HUDEP-2 (cell line): ENCODE results near the gene RASGRP3.

Source experiments
- DNase-seq, 76 experiments: peaks; one replicate each; lab custom pipeline; 2025; ENCODE audit not compliant: unreplicated experiment in 76 of 76; lab: John Stamatoyannopoulos, UW

RASGRP3 gene

DNA sequence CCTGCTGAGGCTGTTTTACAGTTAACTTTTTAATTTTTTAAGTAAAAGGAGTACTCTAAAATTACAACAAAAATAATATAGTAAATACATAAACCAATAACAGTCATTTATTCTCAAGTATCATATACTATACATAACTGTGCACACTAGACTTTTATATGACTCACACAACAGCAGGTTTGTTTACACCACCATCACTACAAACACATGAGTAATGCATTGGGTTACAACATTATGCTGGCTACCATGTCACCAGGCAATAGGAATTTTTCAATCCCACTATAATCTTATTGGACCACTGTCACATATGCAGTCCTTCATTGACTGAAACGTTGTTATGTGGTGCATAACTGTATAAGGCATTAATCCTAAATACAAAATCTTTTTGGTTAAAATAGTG, 42.5 kb downstream of the RASGRP3 start:
- no peak for DNase-seq

DNA sequence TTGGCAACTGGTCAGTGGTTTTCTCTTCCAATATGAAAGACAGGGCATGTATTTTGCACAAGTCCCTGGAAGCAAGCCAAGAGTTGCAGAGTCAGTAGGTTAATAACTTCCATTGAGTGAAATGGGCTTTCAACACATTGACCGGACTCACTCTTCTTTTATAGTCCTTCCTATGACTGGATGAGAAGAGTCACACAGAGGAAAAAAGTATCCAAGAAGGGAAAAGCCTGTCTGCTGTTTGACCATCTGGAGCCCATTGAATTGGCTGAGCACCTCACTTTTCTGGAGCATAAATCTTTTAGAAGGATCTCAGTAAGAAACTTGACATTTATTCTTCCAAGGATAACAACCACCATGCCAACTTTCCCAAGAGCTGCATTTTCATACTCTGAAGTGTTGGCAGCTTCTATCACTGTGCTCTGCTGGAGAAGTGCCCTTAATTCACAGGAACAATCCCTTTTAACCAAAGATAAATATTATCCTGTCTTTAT, 45.4 kb downstream of the RASGRP3 start:
- no peak for DNase-seq

- no peak for DNase-seq
These were observed 46.1 kb downstream of the RASGRP3 start for GRCh38 chr2:33522576-33522975.

- DNase-seq, result no peak
These were observed 49.2 kb downstream of the RASGRP3 start for GRCh38 chr2:33525666-33526065.

DNA sequence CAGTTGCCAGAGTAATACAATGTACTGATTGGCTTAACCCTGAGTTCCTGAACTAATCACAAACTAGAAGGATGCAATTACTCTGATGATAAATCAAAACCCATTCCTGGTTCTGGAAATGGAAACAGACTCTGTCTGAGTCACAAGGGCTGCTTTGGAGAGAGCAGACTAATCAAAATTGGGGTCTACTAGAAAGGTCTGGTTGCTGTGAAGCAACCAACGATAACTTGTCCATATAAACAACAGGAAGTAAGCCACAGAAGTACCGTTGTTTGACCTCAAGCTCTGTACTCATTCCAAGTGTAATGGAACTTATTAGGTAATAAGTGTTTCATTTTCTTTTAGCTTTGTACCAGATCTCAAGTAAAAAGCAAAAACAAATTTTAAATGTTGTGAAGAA, 49.7 kb downstream of the RASGRP3 start:
- no peak for DNase-seq

- DNase-seq, result no peak
These were observed 50.5 kb downstream of the RASGRP3 start for GRCh38 chr2:33526921-33527320.

DNA sequence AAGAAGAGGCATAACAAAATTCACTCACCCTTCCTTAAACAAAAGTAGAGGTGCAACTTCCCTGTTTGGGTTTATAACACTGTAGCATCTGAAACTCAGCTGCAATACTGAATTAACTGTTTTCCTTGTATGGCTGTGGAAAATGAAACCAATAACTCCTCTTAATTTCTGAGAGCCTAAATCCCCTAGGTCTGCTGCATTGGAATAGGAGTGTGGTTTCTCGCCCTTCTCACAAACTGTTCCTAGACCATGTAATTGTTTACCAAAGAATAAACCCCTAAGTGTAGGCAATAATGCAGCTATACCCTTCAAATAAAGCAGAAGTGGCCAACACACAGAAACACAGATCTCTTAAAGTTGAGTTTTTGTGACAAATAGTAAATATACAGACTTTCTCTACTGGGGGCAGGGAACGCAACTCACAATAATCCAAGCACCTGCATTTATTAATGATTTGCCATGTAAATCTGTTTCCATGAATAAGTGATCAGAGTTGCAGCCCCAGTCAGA, 52.0 kb downstream of the RASGRP3 start:
- DNase-seq, result no peak

DNA sequence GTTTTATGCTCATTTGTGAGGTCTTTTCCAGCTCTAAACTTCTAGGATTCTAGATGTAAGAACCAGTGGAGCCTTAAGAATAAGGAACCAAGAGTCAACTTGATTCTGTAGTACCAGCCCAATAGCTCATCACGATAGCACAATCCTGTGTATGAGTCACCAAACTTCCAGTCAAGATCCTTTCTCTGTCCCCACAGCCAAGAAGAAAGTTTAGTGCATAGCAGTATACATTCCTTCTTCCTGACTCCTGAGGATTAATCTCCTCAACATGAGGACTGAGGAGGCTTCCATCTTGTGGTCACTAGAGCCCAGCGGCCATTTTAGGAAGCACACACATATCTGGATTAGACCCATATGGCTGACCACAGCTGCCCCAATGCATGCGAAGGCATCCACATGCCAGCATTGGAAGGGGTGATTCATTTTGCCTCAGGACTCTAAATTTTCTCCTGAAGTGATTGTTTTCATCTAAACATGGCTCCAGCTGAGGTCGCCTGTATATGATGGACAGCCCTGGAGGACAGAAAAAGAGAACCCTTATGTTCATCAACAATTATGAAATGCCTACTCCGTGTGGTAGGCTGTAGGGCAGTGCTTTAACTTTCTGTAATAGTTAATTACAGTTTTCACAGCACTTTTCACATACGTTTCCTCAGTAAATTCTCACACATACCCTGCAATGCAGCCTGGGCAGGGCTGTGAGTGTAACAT, 53.5 kb downstream of the RASGRP3 start:
- DNase-seq, result no peak

- DNase-seq, result no peak
These were observed 54.5 kb downstream of the RASGRP3 start for GRCh38 chr2:33530690-33531548.

DNA sequence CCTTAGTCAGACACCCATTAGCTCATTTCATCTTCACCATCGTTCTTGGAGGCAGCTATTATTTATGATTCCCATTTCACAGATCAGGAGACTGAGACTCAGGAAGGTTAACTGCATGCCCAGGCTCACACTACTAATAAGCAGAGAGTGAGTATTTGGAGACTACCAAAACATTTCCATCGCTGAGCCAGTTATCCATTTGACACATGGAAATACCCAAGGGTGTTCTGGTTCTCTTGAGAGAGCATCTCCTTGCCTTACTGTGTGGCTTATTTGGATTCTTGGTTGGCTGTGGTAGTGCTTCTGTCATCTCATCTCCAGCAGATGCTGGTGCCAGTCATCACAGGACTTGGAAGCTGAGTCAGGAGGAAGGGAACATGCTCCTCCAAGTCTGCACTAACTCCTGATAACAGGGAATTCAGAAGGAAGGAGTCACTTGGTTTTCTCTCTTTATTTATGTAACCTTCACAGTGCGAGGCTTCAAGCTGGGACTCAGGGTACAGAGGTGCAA, 55.2 kb downstream of the RASGRP3 start:
- no peak for DNase-seq

DNA sequence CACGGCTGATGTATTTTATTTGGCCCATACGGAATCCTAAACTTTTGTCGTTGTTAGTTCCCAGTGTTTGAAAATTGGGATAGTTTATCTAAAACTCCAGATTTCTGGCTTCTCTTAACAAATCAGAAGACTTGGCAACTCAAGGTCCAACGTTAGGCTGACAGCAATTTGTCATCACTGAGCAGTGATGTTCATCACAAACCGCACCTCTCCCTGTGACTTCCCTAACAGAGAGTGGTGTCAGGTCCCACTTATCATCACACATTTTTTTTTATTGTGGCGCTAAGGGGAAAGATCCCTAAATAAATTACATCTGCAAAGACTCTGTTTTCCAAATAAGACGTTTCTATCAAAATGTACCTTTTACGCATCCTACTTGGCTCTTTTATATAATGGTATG, 55.7 kb downstream of the RASGRP3 start:
- no peak for DNase-seq

- no peak for DNase-seq
These were observed 56.5 kb downstream of the RASGRP3 start for GRCh38 chr2:33532966-33533365.

DNA sequence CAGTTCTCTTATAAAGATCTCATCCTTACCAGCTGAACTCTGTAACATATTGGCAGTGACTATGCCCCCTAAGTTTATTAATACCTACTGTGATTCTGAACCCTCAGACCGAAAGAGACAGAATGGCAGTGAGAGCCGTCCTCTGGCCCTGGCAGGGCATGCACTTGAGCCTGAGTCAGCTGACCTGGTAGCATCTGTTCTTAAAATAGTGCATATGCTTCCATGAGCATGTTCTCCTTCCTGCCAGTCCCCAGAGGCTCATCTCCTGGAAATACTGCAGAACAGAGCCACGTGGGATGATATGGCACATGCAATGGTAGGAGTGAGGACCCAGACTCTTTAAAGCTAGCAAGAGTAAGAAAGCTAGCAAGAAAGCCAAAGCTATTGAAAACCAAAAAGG, 59.0 kb downstream of the RASGRP3 start:
- DNase-seq, result no peak

- no peak for DNase-seq
These were observed 64.8 kb downstream of the RASGRP3 start for GRCh38 chr2:33541243-33541642.

DNA sequence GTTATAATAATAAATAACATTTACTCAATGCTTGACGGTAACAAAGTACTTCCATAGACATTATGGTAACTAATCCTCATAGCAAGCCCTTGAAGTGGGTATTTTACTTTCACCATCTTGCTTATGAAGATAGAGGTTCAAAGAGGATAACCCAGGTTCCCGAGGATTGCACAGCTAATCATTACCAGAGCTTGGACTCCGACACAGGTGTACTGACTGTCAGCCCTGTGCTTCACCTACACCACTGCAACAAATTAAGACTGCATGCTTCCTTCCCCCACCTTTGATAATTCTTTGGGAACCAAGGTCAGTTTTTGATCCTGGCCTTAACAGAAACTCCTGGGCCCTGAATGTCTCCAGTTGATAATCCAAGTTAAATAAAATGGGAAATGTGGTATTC, 73.8 kb downstream of the RASGRP3 start:
- DNase-seq, result no peak

DNA sequence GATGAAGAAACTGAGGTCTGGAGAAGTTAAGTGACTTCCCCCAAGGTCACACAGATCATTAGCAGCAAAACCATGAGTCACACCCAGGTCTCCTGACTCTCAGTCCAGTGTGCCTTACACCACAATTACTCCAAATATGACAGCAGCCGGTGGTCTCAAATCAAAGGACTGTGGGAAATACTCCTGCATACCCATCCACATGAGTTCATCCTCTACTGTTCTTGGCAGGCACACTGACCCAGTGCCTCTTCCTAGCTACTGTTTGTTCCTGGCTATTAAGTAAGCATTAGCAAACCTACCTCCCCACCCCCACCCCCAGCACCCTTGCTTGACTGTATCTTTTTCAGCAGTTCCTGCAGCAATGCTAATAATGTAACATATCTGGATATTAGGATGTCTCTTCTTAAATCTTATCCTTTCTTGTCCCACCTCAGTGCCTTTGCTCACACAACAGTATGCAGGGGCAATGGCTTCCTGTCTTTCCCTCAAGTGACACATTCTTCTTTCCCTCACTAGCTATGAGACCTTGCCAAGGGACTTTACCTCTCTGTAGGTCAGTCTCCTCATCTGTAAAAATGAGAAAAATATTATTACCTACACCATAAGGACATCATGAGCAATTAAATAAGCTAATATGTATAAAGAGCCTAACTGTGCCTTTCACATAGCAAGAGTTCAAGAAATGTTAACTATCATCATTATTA, 76.5 kb downstream of the RASGRP3 start:
- DNase-seq, result no peak

- no peak for DNase-seq
These were observed 79.2 kb downstream of the RASGRP3 start for GRCh38 chr2:33555681-33556080.

DNA sequence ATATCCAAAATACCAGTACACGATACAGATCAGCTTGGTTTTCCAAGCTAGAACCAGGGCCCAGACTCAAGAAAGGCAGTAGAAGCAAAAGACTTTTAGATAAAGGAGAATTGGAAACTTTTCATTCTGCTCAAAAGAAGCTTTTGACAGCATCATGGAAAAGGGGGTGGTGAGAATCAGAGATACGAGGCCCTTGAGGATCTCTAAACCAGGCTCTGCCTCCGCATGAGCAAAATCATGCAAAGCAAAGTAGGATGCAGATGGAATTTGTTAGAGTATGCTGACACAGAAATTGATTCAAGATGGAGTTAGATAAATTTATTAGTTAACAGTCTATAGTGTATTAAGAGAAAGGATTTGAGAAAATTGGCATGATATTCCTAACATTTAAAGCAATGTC, 82.9 kb downstream of the RASGRP3 start:
- no peak for DNase-seq

GRCh38 chr2:33560017-33560416, 83.6 kb downstream of the RASGRP3 start:
- no peak for DNase-seq

DNA sequence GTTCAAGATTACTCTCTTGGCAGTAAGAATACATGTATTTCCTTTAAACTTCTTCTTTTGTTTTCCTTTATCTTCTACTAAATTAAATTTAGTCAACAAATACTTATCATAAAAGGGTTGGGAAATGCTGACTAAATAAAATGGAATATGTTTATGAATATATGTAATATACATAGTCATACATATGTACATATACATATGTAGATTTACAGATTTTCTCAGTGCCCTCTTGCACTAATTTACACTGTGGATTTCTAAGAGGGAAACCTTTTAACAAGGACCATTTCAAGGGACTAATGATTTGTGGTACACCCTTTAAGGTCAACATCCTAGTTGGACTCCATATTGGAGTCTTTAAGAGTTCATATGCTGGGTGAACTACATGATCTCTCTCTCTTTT, 85.4 kb downstream of the RASGRP3 start:
- no peak for DNase-seq

DNA sequence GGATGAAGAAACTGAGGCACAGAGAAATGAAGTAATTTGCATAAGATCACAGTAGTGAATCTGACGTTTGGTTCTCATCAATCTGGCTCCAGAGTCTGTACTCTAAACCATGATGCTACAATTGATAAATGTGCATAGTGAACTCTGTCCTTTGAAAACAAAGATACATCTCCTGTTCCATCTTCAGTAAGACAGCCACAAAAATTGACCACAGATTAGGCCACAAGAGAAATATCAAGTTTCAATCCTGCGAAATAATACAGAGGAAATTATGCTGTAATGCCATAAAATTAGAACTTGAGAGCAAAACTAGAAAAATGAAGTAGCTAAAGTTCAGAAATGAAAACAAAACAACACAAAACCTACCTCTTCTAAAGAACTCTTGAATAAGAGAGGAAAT, 94.2 kb downstream of the RASGRP3 start:
- no peak for DNase-seq
